HEK293 (cell line): ENCODE measurements around the gene ITGA3.

Source experiments
- AEBP2 ChIP-seq: fragments of 450-650 bp; formaldehyde crosslinking; IDR thresholded peaks from 2 replicates; pipeline ENCODE4 v1.5.1; 2016; ENCODE audit warnings: missing biosample characterization, missing genetic modification characterization, borderline replicate concordance
- GLI4 ChIP-seq: fragments of 450-650 bp; formaldehyde crosslinking; IDR thresholded peaks from 2 replicates; pipeline ENCODE4 v1.5.1; 2016; ENCODE audit warnings: missing biosample characterization, missing genetic modification characterization
- KLF16 ChIP-seq: fragments of 450-650 bp; formaldehyde crosslinking; IDR thresholded peaks from 2 replicates; pipeline ENCODE4 v1.5.1; 2017; ENCODE audit warnings: missing biosample characterization, missing genetic modification characterization
- KLF17 ChIP-seq: fragments of 450-650 bp; formaldehyde crosslinking; IDR thresholded peaks from 2 replicates; pipeline ENCODE4 v1.5.1; 2016; ENCODE audit warnings: missing biosample characterization, missing genetic modification characterization
- KLF8 ChIP-seq: fragments of 450-650 bp; formaldehyde crosslinking; IDR thresholded peaks from 2 replicates; pipeline ENCODE4 v1.5.1; 2016; ENCODE audit warnings: missing biosample characterization, missing genetic modification characterization
- OSR2 ChIP-seq: fragments of 450-650 bp; formaldehyde crosslinking; IDR thresholded peaks from 2 replicates; pipeline ENCODE4 v1.5.1; 2016; ENCODE audit warnings: missing biosample characterization, missing genetic modification characterization
- PRDM2 ChIP-seq: fragments of 450-650 bp; formaldehyde crosslinking; IDR thresholded peaks from 2 replicates; pipeline ENCODE4 v1.5.1; 2016; ENCODE audit warnings: missing biosample characterization, missing genetic modification characterization, borderline replicate concordance
- PRDM6 ChIP-seq: fragments of 450-650 bp; formaldehyde crosslinking; IDR thresholded peaks from 2 replicates; pipeline ENCODE4 v1.5.1; 2017; ENCODE audit warnings: missing biosample characterization, missing genetic modification characterization
- SETDB1 ChIP-seq: IDR thresholded peaks from one replicate; pipeline ENCODE4 v1.6.1; 2017; ENCODE audit warnings: mild to moderate bottlenecking, low read length, moderate library complexity, mixed read lengths; ENCODE audit not compliant: insufficient read length
- WT1 ChIP-seq: fragments of 450-650 bp; formaldehyde crosslinking; IDR thresholded peaks from 2 replicates; pipeline ENCODE4 v1.5.1; 2016; ENCODE audit warnings: missing biosample characterization, missing genetic modification characterization
- YY1 ChIP-seq: fragments of 450-650 bp; formaldehyde crosslinking; IDR thresholded peaks from 2 replicates; pipeline ENCODE4 v1.5.1; 2018; ENCODE audit warnings: missing biosample characterization, missing genetic modification characterization
- ZBTB20 ChIP-seq: fragments of 450-650 bp; formaldehyde crosslinking; IDR thresholded peaks from 2 replicates; pipeline ENCODE4 v1.5.1; 2016; ENCODE audit warnings: missing biosample characterization, missing genetic modification characterization
- ZBTB6 ChIP-seq: fragments of 450-650 bp; formaldehyde crosslinking; IDR thresholded peaks from 2 replicates; pipeline ENCODE4 v1.5.1; 2017; ENCODE audit warnings: missing biosample characterization, missing genetic modification characterization
- ZFP3 ChIP-seq: fragments of 450-650 bp; formaldehyde crosslinking; IDR thresholded peaks from 2 replicates; pipeline ENCODE4 v1.5.1; 2016; ENCODE audit warnings: low read depth, missing biosample characterization, missing genetic modification characterization
- ZFP41 ChIP-seq: fragments of 450-650 bp; formaldehyde crosslinking; IDR thresholded peaks from 2 replicates; pipeline ENCODE4 v1.5.1; 2016; ENCODE audit warnings: missing biosample characterization, missing genetic modification characterization, borderline replicate concordance
- ZNF24 ChIP-seq: fragments of 450-650 bp; formaldehyde crosslinking; IDR thresholded peaks from 2 replicates; pipeline ENCODE4 v1.5.1; 2016; ENCODE audit warnings: missing biosample characterization, missing genetic modification characterization
- ZNF26 ChIP-seq: fragments of 450-650 bp; formaldehyde crosslinking; IDR thresholded peaks from 2 replicates; pipeline ENCODE4 v1.5.1; 2016; ENCODE audit warnings: missing biosample characterization, missing genetic modification characterization
- ZNF335 ChIP-seq: fragments of 450-650 bp; formaldehyde crosslinking; conservative IDR thresholded peaks from 2 replicates; pipeline ENCODE4 v1.5.1; 2016; ENCODE audit warnings: missing biosample characterization, missing genetic modification characterization
- ZNF350 ChIP-seq: fragments of 450-650 bp; formaldehyde crosslinking; IDR thresholded peaks from 2 replicates; pipeline ENCODE4 v1.5.0; 2017; ENCODE audit warnings: missing biosample characterization, mild to moderate bottlenecking, missing genetic modification characterization
- ZNF555 ChIP-seq: fragments of 450-650 bp; formaldehyde crosslinking; conservative IDR thresholded peaks from 2 replicates; pipeline ENCODE4 v1.5.1; 2017; ENCODE audit warnings: missing biosample characterization, mild to moderate bottlenecking, missing genetic modification characterization, inconsistent platforms
- ZNF621 ChIP-seq: fragments of 450-650 bp; formaldehyde crosslinking; IDR thresholded peaks from 2 replicates; pipeline ENCODE4 v1.5.1; 2017; ENCODE audit warnings: missing biosample characterization, missing genetic modification characterization
- ZNF654 ChIP-seq: fragments of 450-650 bp; formaldehyde crosslinking; IDR thresholded peaks from 2 replicates; pipeline ENCODE4 v1.5.1; 2016; ENCODE audit warnings: low read depth, missing biosample characterization, missing genetic modification characterization
- ZNF670 ChIP-seq: fragments of 450-650 bp; formaldehyde crosslinking; IDR thresholded peaks from 2 replicates; pipeline ENCODE4 v1.5.1; 2016; ENCODE audit warnings: missing biosample characterization, missing genetic modification characterization, low read depth
- ZNF747 ChIP-seq: fragments of 450-650 bp; formaldehyde crosslinking; IDR thresholded peaks from 2 replicates; pipeline ENCODE4 v1.5.1; 2016; ENCODE audit warnings: missing biosample characterization, missing genetic modification characterization
- ZNF777 ChIP-seq: fragments of 450-650 bp; formaldehyde crosslinking; IDR thresholded peaks from 2 replicates; pipeline ENCODE4 v1.5.1; 2017; ENCODE audit warnings: missing biosample characterization, missing genetic modification characterization, borderline replicate concordance
- ZNF837 ChIP-seq: fragments of 450-650 bp; formaldehyde crosslinking; IDR thresholded peaks from 2 replicates; pipeline ENCODE4 v1.5.1; 2016; ENCODE audit warnings: missing biosample characterization, missing genetic modification characterization
- ZXDB ChIP-seq: fragments of 450-650 bp; formaldehyde crosslinking; IDR thresholded peaks from 2 replicates; pipeline ENCODE4 v1.5.1; 2016; ENCODE audit warnings: missing biosample characterization, missing genetic modification characterization

ITGA3 gene

GRCh38 chr17:50129728-50130558 is 74.0 kb downstream of the ITGA3 start, which contains the start of gene SAMD14 (continued):
- TF ChIP-seq ZNF670 (tag by site-specific recombination) = no peak
- no peak for TF ChIP-seq PRDM2
- no peak for TF ChIP-seq ZNF777 (tag by site-specific recombination)
- TF ChIP-seq ZNF621 (tag by site-specific recombination) = no peak
- TF ChIP-seq AEBP2 (tag by site-specific recombination) = no peak
- TF ChIP-seq ZNF24 (tag by site-specific recombination) = no peak
- peak; percentile 15; the same call in 1 of the 2 replicates for TF ChIP-seq ZXDB (tag by site-specific recombination)
- no peak for TF ChIP-seq ZNF747 (tag by site-specific recombination)
- TF ChIP-seq WT1 (tag by site-specific recombination) = no peak
- no peak for TF ChIP-seq ZNF26 (tag by site-specific recombination)
- TF ChIP-seq KLF16 (tag by site-specific recombination) = peak; percentile 84
- TF ChIP-seq ZNF335 (tag by site-specific recombination) = peak; percentile 37
- no peak for TF ChIP-seq YY1 (tag by site-specific recombination)
- TF ChIP-seq ZBTB6 (tag by site-specific recombination) = no peak
- peak; percentile 27; the same call in 1 of the 2 replicates for TF ChIP-seq ZBTB20 (tag by site-specific recombination)
- no peak for TF ChIP-seq ZNF350 (tag by site-specific recombination)
- no peak for TF ChIP-seq ZFP41 (tag by site-specific recombination)
- peak; percentile 52; the same call in 1 of the 2 replicates for TF ChIP-seq KLF17 (tag by site-specific recombination)
- TF ChIP-seq ZNF654 (tag by site-specific recombination) = no peak
- no peak for TF ChIP-seq ZFP3 (tag by site-specific recombination)
- peak; percentile 50 for TF ChIP-seq KLF8 (tag by site-specific recombination)
- no peak for TF ChIP-seq OSR2
- TF ChIP-seq SETDB1 = no peak
- no peak for TF ChIP-seq PRDM6 (tag by site-specific recombination)
- TF ChIP-seq ZNF555 (tag by site-specific recombination) = no peak
- no peak for TF ChIP-seq GLI4
- TF ChIP-seq ZNF837 (tag by site-specific recombination) = 0 out of 2 replicates have a peak, but pooled peaks have one; percentile 56
